Activated CD4-positive, alpha-beta T cell treated with anti-CD3 and anti-CD28 coated beads for 1 hour (primary cell): Measurements from ENCODE around the gene BARHL1.

Source experiments
- DNase-seq: peaks from one replicate; pipeline ENCODE4 v3.0.0-alpha.2; 2020

Gene BARHL1

DNA sequence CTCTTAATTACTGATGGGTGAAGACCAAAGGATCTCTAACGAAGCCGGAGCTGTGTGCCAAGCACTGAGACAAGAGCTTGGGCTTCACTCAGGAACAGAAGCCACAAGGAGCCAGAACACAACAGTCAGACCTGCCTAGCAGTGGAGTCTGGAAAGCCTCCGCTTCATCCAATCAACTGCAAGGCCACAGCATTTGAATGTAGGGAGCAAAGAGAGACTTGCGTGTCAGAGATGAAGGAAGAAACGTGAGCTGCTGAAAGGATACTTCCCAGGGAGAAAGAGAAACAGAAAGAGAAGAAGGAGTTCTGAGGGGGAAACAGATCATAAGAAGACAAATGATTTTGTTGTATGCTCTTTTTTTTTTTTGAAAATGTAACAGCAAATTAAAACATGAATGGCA, 43.9 kb downstream of the BARHL1 start:
- DNase-seq: no peak

DNA sequence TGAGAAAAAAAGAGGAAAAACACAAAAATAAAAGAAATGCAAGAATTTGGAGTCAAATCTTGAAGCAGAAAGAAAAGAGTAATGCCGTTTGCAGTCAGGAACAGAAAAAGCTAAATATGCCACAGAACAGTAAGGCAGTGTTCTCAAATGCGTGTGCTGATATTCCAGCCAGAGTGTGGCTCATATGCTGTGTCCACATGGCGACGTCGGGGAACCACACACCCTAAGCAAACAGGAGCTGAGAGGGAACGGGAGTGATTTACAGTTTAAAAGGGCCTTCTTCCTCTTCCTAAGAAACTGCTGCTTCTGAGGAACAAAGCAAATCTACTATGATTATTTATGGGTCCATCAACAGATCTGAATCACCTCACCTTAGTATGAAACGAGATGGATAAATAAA, 44.7 kb downstream of the BARHL1 start:
- no peak for DNase-seq

DNA sequence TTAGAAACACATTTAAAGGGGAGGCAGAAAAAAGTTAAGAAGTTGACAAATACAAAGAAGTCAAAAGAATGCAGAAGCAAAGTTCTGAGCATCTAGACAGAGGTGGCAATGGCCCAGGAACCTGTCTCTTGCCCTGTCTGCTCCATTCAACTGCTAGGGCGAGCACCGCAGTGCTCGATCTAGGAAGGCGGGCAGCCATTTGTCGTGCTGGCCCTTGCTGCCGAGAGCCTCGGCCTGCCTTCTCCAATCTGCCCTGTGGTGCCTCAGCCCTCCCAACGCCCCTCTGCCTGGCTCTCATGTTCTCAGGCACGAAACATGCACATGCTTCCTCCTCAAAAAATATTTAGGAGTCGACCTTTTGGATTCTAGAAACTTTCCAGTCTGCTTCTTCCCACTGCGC, 45.2 kb downstream of the BARHL1 start:
- no peak for DNase-seq

- no peak for DNase-seq
Observed at GRCh38 chr9:132628746-132629145, 46.3 kb downstream of the BARHL1 start.

GRCh38 chr9:132630116-132630515, 47.7 kb downstream of the BARHL1 start:
- DNase-seq: no peak

GRCh38 chr9:132630811-132631210, 48.4 kb downstream of the BARHL1 start:
- DNase-seq: no peak

- DNase-seq: no peak
Observed at GRCh38 chr9:132631280-132631679, 48.9 kb downstream of the BARHL1 start.

DNA sequence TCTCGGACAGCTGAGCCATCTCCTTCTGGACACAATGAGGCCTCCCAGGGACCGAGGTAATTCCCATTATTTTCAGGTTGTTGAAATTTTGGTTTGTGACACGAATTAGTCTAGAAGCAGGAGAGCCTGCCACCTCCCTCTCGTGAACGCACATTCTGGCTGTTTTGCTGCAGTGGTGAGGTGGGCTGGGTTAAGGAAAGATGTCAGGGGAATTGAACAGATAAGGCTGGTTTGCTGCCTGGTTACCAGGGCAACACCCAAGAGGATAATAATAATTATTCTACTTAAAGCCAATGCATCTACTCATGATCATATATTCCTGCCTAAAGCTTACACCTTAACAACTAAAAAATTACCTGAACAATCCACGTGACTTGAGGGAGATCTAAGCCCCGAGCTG, 49.3 kb downstream of the BARHL1 start:
- no peak for DNase-seq

GRCh38 chr9:132632413-132633129, 50.2 kb downstream of the BARHL1 start:
- no peak for DNase-seq

DNA sequence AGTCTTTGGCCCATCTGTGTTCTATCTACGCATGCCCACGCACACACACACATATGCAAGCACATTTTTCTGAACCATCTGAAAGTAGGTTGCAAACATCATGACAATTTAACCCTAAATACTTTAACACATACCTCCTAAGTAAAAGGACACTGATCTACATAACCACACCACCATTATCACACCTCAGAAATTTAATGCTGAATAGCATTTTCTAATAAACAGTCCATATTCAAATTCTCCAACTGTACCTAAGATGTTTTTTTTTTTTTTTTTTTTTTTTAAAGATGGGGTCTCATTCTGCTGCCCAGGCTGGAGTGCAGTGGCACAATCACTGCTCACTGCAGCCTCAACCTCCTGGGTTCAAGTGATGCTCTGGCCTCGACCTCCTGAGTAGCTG, 51.9 kb downstream of the BARHL1 start:
- no peak for DNase-seq

GRCh38 chr9:132637351-132637750, 54.9 kb downstream of the BARHL1 start:
- DNase-seq: no peak

- DNase-seq: no peak
Observed at GRCh38 chr9:132637801-132638200, 55.4 kb downstream of the BARHL1 start.

GRCh38 chr9:132638240-132638639, 55.8 kb downstream of the BARHL1 start:
- DNase-seq: no peak

DNA sequence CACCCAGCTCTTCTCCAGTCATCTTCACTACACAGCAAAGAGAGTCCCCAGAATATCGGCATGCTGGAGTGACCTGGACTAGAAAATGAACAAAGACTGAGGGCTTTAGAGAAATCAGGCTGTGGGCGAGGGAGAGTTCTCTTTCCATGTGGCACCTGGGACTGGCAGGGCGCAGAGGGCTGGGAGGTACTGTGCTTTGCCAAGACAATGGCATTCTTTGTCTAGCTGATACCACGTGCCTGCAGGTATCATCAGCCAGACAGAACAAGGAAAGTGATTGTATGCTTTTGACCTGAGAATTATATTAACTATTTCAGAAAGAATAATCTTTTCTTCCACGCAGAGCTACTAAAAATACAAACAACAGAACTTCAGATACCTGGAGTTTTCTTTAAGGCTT, 56.9 kb downstream of the BARHL1 start:
- no peak for DNase-seq
